Adrenal gland (tissue), 12 donors: ENCODE measurements around the gene COL4A1. TPM values are rescaled to one million over a fixed set of nuclear protein-coding genes. Genes with fewer than 3 reads are reported as not detected.

Experiments
- DNase-seq, 7 donors: peaks; one replicate each; pipeline ENCODE4 v3.0.0-alpha.2; 2019 to 2020
- H3K27ac ChIP-seq, 5 donors: fragments of 200-600 bp; sonication (generic) in 4 of 5; 1 replicate in 3 of 5; 2 replicates in 2 of 5; pipeline versions ENCODE4 v1.5.1 to v1.8.0; 2016 to 2020; ENCODE audit warnings: mild to moderate bottlenecking in 1 of 5
- H3K27me3 ChIP-seq: fragments of 200-600 bp; 2 replicates; pipeline ENCODE4 v1.8.0; 2021
- H3K36me3 ChIP-seq, 2 donors: fragments of 200-600 bp; replicated peaks in 1 of 2; 1 replicate in 1 of 2; 2 replicates in 1 of 2; pipeline versions ENCODE4 v1.5.1 to v1.8.0; 2018 to 2022
- H3K4me1 ChIP-seq, 2 donors: fragments of 200-600 bp; replicated peaks in 1 of 2; 1 replicate in 1 of 2; 2 replicates in 1 of 2; pipeline versions ENCODE4 v1.5.1 to v1.8.0; 2018 to 2021
- H3K4me3 ChIP-seq, 4 donors: fragments of 200-600 bp; sonication (generic) in 3 of 4; one replicate each; pipeline ENCODE4 v1.5.1; 2016 to 2018
- H3K9me3 ChIP-seq, 3 donors: fragments of 200-600 bp; sonication (generic) in 1 of 3; replicated peaks in 1 of 3; 1 replicate in 2 of 3; 2 replicates in 1 of 3; pipeline versions ENCODE4 v1.5.1 to v1.8.0; 2016 to 2021
- CTCF ChIP-seq, 6 experiments: fragments of 450-650 bp in 4 of 6; fragments of 200-600 bp in 2 of 6; sonication (generic) in 1 of 6; IDR thresholded peaks; 1 replicate in 5 of 6; 2 replicates in 1 of 6; pipeline versions ENCODE4 v1.5.1 to v1.8.0; 2016 to 2021; ENCODE audit warnings: antibody characterized with exemption in 6 of 6, mild to moderate bottlenecking in 2 of 6, moderate library complexity in 1 of 6
- POLR2A ChIP-seq, 2 donors: fragments of 450-650 bp; IDR thresholded peaks; one replicate each; pipeline ENCODE4 v1.6.1; 2017; ENCODE audit warnings: antibody characterized with exemption in 2 of 2, mild to moderate bottlenecking in 2 of 2, moderate library complexity in 1 of 2
- WGBS, 4 donors: extraction: QIAGEN DNeasy Blood & Tissue Kit in 2 of 4; methylation state at CpG; one replicate each; pipeline versions ENCODE4 v1.1.5 to v1.1.7; 2013 to 2017; 5-methylcytosine and 5-hydroxymethylcytosine counted together
- intact Hi-C, 2 donors: fragments of 100-400 bp; cut with DNase I; formaldehyde crosslinking; loops; one replicate each; pipeline versions ENCODE4 v1.14.1 to v1.15.0; 2022 to 2023
- polyA plus RNA-seq, 3 donors: library from polyadenylated mRNA; stranded (reverse); fragments of 200-250 nt in 2 of 3; fragments of 350-450 nt in 1 of 3; fragmentation: Illumina TruSeq in 1 of 3; extraction: RNeasy Lipid Tissue Mini Kit (QIAGEN cat#74804) in 1 of 3; gene quantifications; one replicate each; pipeline ENCODE4 v1.2.3, GENCODE V29; 2013 to 2014
- total RNA-seq, 9 donors: library from RNA; depleted of rRNA in 4 of 9; stranded (reverse); fragments of >200 nt in 4 of 9; fragments of 120-200 nt in 1 of 9; fragmentation: NEBNext Ultra II Directional in 1 of 9; extraction: Animal tissue kit (Norgen Biotek cat#: 25700) in 1 of 9; gene quantifications; one replicate each; pipeline versions ENCODE4 v1.1.0 to v1.2.4, GENCODE V29; 2013 to 2023
- donor health status: healthy with polysubstance abuse.
- donor health status: Bipolar disorder and iron deficiency.
- donor health status: DM: yes; HTN: yes; CAD: no.
- donor health status: DM: no; HTN: no; CAD: no.
- donor health status: DM: no; HTN: no; CAD: no.
- donor health status: DM: yes; HTN: yes; CAD: no.

Gene COL4A1
- total and polyA plus RNA-seq, 12 donors: 62.4 to 364 (median 183) TPM

DNA sequence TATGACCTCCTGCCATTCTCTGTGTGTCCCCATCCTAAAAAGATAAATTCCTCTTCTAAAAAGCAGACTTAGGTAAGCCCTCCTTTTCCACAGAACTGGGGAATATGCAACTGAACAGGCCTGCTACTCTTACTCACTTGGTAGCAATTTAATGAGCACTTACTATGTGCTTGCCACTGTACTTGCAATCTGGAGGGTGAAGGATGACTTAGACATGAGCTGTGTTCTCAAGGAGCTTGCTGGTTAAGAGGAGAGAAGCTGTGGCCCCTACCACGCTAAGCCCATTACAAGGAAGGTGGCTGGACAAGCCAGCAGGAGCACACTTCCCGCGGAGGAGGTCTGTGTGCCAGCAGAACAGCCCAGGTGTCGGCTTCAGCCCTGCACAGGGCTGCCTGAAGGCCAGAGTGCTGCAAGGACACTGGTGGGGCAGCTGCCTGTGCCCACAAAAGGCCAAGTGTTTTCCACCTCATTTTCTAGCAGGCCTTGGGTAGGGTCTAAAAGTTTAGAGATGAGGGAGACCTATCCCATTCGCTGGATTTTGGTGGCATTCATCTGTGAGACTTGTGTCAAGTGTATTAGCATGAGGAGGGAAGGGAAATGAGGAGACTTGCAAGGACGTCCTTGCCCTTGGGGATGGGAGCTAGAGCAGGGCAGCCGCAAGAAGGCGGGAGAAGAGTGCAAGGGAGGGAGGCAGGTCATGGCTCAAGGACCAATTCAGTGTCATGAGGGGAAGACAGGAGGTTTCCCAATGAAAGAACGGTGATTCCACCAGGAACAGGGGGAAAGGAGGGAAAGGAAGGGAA, 52.0 kb downstream of the COL4A1 start:
- intact Hi-C loops: no loop called here
- 44 to 59% (median 56%) methylated on average over 6 to 9 of the region's 9 CpGs for WGBS, 4 donors
- peak overlapping the region in 2 of 5 donors; percentile 29 to 42 for H3K27ac ChIP-seq

DNA sequence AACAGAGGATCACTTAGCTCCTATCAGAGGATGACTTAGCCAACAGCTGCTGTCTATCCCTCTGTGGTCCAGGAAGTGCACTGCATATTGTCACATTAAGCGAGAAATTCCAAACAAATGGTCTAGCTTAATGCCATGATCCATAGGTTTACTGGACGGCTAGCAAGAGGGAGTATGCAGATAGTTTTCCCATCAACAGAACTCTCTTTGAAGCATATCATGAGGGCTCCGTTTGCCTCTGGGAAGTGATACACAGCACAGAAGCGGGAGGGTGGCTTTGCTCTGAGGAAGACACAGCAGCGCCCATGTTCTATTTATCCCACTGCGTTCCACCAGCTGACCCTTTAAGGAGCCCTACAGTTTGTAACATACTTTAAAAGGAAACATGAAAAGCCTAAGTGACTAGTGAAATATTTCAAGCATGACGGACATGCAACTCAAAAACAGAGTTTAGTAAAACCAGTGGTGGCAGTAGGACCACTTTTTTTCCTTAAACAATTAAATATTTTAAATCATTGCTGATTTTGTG, 52.7 kb downstream of the COL4A1 start:
- intact Hi-C loops: no loop called here
- TF ChIP-seq POLR2A (IDR thresholded peaks at IDR 0.05) (no peak), CTCF (IDR thresholded peaks at IDR 0.05) (no peak)
- peak in 3 of 7 donors; percentile 7 to 51 (median 19) for DNase-seq
- no peaks in the 10 kb centered on the region for H3K36me3 ChIP-seq
- no peaks in the 10 kb centered on the region for H3K27me3 ChIP-seq
- 78 to 89% (median 86%) methylated on average over 7 of the region's 7 CpGs for WGBS, 4 donors
- H3K9me3 ChIP-seq: no peaks in the 10 kb centered on the region
- H3K4me3 ChIP-seq: no peak overlapping the region
- H3K27ac ChIP-seq: peak overlapping the region in 2 of 5 donors; percentile 29 to 42
- peaks cover 0 to 13% of the 10 kb centered on the region in 2 donors for H3K4me1 ChIP-seq

More for the DNA sequence above, 52.0 kb downstream of the COL4A1 start:
- Histone ChIP-seq H3K36me3 (no peaks in the 10 kb centered on the region), H3K4me3 (no peak overlapping the region), H3K9me3 (no peaks in the 10 kb centered on the region), H3K27me3 (no peaks in the 10 kb centered on the region), H3K4me1 (peaks cover 0 to 6% of the 10 kb centered on the region in 2 donors)
- DNase-seq: peak in 1 of 7 donors; percentile 7
- no peak for TF ChIP-seq POLR2A (IDR thresholded peaks at IDR 0.05)
- TF ChIP-seq CTCF (IDR thresholded peaks at IDR 0.05): no peak

DNA sequence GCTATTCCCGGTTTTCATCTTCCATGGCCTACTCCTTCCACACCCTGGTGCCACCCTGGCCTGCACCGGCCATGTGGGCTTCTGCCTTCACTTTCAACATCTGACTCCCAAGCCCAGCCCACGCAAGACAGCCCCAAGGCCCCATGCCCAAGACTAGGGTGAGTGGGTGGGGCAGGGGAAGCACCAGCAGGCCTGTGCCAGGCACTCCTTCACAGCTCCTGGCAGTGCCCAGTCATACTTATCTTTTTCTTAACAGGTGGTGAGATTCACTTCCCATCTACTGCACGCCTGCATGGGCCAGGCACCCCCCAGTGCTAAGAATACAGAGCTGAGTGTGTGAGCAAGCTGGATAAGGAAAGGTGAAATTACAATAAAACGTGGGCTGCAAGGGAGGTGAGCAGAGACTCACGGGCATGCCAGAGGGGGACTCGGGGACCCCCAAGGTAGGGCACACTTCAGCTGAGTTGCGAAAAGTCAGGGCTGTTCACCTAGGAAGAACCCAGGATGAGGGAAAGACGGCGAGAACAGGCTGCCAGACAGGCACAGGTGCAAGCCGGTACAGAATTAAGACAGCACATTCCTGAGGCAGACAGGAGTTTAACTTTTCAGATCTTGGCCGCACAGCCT, 55.7 kb downstream of the COL4A1 start:
- peak in 1 of 7 donors; percentile 46 for DNase-seq
- Histone ChIP-seq H3K9me3 (no peaks in the 10 kb centered on the region), H3K4me1 (peaks cover 0 to 17% of the 10 kb centered on the region in 2 donors), H3K36me3 (no peaks in the 10 kb centered on the region), H3K27ac (peak overlapping the region in 4 of 5 donors; percentile 36 to 85 (median 61)), H3K27me3 (no peaks in the 10 kb centered on the region), H3K4me3 (no peak overlapping the region)
- 84 to 92% (median 87%) methylated on average over 12 of the region's 12 CpGs for WGBS, 4 donors
- TF ChIP-seq CTCF (IDR thresholded peaks at IDR 0.05) (no peak), POLR2A (IDR thresholded peaks at IDR 0.05) (no peak)
- intact Hi-C loops: no loop called here

GRCh38 chr13:110250258-110250891, 56.6 kb downstream of the COL4A1 start:
- intact Hi-C loops: no loop called here
- peak in 6 of 7 donors; percentile 33 to 81 (median 64) for DNase-seq
- Histone ChIP-seq H3K27ac (peak overlapping the region in 3 of 5 donors; percentile 9 to 85 (median 76)), H3K9me3 (no peaks in the 10 kb centered on the region), H3K4me3 (no peak overlapping the region), H3K36me3 (no peaks in the 10 kb centered on the region), H3K27me3 (no peaks in the 10 kb centered on the region), H3K4me1 (peaks cover 0 to 21% of the 10 kb centered on the region in 2 donors)
- 33 to 59% (median 51%) methylated on average over 8 to 10 of the region's 10 CpGs for WGBS, 4 donors
- no peak for TF ChIP-seq CTCF (IDR thresholded peaks at IDR 0.05)
- TF ChIP-seq POLR2A (IDR thresholded peaks at IDR 0.05): no peak
